Erythroblast (primary cell): ENCODE results near the gene MEOX2.

ENCODE experiments used
- GATA1 ChIP-seq: IDR thresholded peaks from 2 replicates; pipeline ENCODE4 v1.6.1; 2011; ENCODE audit warnings: low read depth, mild to moderate bottlenecking, control low read depth, low read length, moderate library complexity
- POLR2A ChIP-seq: IDR thresholded peaks from 2 replicates; pipeline ENCODE4 v1.6.1; 2011; ENCODE audit warnings: mild to moderate bottlenecking, low read length

DNA sequence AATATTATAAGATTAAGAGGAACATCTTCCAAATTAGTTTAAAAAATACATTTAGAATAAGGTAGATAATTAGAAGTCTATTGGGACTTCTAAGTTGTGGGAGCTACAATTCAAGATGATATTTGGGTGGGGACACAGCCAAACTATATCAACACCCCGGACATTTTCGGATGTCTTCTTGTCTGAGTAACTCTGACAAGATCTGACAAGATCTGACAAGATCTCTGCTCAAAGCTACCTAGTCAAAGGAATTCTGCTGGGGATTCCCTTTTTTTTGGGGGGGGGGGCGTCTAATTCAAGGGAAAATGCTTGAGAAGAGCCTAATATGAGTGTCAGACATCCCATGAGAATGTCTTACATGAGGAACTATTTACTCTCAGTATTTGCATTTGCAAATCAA, 119.4 kb downstream of the MEOX2 start:
- TF ChIP-seq POLR2A (no peak), GATA1 (no peak)
